Stimulated activated CD4-positive, alpha-beta T cell treated with anti-CD3 and anti-CD28 coated beads, Interleukin-1b, Interleukin-23, amount 100 ng/mL, for 1 hour (primary cell): ENCODE results near the gene PGPEP1.
"Not testable (repeated sequence)": the region's sequence is repeated elsewhere in the genome, so short reads cannot be mapped to it uniquely, and the experiment has no call there.

Experiments used
- DNase-seq, 2 donors: peaks; one replicate each; pipeline ENCODE4 v3.0.0-alpha.2; 2020; ENCODE audit warnings: low read depth in 2 of 2

Gene PGPEP1

DNA sequence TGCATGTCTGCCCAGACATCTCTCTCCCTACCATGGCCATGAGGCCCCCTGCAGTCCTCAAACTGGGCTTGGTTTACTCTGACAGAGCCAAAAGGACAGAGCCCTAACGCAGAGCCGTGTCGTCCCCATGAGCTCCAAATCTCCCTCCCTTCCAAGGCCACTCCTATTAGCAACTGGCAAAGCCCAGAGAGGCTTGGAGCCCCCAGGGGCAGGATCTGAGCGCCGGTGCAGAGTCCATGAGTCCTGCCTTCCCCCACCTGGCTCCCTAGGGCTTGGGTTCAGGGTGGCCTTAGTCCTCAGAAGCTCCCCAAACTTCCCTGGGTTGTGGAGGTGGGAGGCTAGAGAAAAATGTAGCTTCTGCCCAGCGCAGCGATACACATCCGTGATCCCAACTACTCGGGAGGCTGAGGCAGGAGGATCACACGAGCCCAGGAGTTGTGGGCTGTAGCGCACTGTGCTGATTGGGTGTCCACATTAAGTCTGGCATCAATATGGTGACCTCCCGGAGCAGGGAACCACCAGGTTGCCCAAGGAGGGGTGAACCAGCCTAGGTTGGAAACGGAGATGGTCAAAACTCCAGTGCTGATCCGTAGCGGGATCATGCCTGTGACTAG lies 7.4 kb upstream of the PGPEP1 start:
- no peak for DNase-seq

DNA sequence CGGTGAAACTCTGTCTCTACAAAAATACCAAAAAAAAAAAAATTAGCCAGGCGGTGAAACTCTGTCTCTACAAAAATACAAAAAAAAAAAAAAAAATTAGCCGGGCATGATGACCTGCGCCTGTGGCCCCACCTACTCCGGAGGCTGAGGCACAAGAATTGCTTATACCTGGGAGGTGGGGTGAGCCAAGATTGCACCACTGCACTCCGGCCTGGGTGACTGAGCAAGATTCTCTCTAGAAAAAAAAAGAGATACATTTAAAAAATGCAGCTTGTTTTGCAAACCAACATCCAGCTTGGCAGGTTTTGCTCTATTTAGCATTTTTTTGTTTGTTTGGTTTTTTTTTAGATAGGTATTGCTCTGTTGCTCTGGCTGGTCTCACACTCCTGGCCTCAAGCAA lies 6.7 kb upstream of the PGPEP1 start:
- no peak for DNase-seq

DNA sequence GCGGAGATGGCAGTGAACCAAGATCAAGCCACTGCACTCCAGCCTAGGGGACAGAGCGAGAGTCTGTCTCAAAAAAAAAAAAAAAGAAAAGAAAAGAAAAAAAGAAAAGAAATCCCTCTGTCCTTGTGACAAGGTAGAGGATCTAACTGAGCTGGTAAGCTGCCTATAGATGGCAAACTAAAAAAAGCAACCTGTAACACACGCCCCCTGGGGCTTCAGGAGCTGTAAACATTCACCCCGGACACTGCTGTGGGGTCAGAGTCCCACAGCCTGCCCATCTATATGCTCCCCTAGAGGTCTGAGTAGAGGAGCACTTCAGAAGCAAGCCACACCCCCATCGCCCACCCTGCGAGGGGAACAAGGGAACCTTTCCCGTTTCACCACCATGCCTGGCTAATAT lies 4.3 kb upstream of the PGPEP1 start:
- no peak for DNase-seq

DNA sequence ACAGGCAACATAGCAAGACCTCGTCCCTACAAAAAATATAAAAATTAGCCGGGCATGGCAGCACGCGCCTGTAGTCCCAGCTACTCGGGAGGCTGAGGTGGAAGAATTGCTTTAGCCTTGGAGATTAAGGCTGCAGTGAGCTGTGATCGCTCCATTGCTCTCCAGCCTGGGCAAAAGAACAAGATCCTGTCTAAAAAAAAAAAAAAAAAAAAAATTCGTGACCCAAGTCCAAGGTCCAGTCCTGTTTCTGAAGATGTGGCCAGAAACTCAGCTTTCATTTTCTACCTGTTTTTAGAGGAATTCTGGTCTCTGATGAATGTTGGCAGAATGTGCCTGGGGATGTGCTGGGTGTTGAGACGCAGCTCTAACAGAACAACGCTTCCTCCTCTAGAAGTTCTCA lies 1.9 kb upstream of the PGPEP1 start:
- DNase-seq, result no peak

DNA sequence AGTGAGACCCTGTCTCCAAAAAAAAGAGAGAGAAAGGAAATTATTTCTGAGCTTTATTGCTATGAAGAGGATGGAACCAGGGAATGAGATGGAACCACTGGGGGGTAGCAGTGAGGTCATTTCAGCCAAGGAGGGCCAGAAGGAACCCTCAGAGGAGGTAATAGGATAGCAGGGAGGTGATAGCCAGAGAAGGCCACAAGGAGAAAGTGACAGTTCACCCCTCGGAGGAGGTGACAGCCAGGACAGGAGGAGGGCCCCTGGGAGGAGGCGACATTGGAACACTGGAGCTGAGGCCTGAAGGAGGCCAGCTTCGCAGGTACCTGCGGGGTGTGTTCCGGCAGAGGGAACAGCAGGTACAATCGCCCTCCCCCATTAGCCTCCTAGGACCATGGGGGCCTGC lies 675 bp upstream of the PGPEP1 start:
- no peak for DNase-seq

DNA sequence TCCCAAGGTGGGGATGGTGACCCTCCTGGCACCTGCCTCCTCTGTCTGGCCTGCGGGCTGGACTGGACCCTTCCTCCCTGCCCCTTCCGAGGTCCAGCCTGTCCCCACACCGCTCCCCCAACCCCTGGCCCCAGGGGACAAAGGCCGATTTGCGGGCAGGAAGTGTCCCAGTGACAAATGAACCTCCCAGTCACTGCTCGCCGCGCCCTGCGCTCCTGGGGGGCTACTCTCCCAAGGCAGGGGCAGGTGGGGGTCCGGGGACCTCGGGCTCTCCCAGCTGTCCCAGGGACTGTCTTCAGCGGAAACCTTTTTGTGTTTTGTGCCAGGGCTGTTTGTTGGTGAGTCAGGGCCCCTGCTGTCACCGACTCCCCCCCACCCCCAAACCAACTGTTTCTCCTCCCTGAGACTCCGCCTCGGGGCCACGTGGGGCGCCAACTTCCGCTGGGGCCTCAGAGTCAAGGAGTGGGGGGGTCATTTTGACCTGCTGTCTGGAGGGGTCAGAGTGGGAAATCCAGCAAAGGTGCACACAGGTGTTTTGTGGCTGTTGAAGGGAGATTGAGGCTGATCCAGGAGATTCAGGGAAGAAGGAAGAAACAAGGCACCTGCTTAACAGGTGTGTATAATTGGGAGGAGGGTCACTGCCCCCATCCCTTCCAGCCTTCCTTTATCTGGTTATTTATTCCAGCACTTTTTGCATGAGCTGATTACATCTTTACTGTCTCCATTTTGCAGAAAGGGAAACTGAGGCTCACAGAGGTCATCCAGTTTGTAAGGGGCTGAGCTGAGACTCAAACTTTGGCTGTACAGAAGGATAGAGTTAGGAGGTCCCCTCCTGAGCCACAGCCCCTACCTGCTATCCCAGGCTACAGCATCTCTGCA lies 831 bp downstream of the PGPEP1 start:
- DNase-seq, result peak in 1 of 2 donors; percentile 21

DNA sequence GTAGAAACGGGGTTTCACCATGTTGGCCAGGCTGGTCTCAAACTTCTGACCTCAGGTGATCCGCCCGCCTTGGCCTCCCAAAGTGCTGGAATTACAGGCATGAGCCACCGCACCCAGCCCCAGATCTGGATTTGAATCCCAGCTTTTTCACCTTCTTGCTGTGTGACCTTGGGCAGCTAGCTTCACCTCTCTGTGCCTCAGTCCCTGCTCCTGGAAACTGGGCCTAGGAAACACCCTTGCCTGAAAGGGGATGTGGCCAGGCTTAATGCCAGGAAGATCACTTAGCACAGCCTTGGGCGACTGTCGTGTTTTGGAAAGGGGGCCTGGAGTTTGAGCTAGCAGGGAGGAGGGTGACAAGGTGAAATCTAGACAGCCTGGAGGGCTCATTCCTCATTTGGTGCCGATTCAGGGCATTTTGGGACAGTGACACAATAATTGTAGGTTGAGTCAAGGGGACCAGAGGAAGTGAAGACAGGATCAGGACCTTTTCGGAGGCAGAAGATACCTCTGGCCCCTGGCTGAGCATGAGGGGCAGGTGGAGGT lies 1.8 kb downstream of the PGPEP1 start:
- no peak for DNase-seq

DNA sequence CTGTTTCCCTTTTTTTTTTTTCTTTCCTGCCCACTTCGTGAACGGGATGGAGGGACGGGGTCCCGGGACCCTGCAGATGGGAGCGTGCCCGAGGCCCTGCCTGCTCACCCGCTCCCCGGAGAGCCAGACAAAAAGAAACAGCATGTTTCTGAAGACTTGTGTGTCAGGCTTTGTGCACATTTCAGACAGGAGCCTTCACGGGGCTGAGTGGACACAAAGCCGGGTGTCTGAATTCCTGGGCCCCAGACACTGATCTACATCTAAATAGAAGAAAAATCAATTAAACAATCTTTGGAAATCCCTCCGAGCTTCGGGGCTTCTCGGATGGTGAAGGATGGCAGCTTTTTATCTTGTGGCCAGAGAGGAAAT lies 4.2 kb downstream of the PGPEP1 start:
- DNase-seq, result no peak

DNA sequence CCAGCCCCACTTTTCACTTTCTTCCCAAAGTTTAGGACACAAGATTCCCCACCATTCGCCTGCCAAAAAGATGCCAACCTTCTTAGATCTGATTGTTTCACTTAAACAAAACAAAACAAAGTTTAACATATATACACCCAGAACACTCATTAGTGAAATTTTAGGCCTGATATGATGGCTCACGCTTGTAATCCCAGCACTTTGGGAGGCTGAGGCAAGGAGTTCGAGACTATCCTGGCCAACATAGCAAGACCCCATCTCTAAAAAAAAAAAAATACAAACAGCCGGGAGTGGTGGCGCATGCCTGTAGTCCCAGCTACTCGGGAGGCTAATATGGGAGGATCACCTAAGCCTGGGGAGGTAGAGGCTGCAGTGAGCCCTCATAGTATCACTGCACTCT lies 4.9 kb downstream of the PGPEP1 start:
- DNase-seq, result no peak

DNA sequence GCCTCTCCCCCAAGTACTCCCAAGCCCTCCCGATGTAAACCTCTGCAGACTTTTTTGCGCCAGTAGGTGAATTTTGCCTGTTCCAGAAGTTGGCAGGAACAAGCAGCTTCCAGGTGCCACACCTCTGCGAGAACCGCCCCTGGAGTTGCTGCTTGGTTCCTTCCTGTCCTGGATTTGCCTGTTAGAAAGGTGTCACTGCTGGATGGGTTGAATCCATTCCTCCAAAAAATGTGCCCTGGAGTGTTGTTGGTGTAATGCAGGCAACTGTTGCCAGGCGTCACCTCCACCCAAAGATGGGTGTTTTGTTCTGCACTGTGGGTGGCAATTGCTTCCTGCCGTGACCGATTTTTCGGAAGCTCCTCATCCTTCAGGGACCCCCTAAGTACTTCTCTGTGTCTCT lies 5.7 kb downstream of the PGPEP1 start:
- no peak for DNase-seq

DNA sequence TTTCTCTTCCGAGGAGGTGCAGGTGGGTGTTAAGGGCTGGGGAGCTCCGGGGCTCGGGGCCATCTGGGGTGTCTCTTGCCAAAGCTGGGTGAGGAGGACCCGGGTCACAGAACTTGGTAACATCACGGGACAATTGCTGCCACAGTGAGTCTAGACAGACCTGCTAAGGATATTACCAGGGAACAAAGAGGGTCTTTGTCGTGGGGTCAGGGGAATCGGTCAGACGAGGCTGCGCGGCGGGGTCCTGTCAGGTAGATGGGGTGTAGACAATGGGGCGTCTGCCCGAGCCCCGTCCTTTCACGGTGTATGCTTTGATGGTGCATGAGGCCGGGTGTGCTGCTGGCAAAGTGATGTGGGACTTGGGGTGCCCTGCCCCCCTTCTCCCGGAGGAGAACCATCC lies 7.8 kb downstream of the PGPEP1 start:
- DNase-seq, result no peak

DNA sequence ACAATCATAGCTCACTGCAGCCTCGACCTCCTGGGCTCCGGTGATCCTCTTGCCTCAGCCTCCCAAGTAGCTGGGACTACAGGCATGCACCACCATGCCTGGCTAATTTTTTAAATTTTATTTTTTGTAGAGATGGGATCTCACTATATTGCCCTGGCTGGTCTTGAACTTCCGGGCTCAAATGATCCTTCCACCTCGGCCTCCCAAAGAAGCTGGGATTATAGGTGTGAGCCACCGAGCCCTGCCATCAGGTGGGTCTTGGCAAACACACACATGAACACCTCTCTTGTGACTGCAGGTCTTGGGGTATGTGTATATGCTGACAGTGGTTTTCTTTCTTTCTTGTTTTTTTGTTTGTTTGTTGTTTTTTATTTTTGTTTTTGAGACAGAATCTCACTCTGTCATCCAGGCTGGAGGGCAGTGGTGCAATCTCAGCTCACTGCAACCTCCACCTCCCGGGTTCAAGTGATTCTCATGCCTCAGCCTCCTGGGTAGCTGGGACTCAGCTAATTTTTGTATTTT lies 8.5 kb downstream of the PGPEP1 start:
- not testable (repeated sequence) for DNase-seq

DNA sequence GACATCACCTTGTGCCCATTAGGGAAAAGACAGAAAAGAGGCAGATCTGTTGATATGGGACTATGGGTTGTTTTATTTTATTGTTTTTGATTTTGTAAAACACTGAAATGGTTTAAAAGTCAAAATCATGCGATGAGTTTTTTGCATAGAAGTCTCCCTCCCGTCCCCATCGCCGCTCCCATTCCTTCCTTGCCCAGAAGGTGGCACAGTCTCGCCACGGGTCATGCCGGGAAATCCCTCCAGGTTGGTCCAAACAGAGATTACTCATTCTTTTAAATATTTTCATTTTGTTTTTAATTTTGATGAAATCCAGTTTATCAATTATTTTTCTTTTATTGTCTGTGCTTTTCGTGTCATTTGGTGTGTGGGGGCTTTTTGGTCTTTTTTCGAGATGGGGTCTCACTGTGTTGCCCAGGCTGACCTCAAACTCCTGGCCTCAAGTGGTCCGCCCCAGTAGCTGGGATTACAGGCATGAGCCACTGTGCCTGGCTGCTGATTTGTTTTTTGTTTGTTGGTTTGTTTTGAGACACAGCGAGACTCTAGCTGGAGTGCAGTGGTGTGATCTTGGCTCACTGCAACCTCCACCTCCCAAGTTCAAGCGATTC lies 9.2 kb downstream of the PGPEP1 start:
- DNase-seq, result no peak

DNA sequence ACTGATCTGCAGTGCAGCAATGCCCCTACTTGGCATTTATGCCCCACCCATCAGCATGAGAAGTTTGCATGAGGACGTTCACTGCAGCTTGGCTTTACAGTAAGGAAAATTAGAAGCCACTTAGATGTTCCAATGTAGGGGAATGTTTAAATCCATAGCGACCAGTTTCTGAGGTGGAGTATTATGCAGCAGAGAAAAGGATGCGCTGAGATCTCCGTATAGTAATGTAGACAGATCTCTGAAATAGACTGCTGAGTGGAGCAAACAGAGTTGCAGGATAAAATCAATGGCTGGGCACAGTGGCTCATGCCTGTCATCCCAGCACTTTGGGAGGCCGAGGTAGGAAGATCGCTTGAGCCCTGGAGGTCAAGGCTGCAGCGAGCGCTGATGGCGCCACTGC lies 10.1 kb downstream of the PGPEP1 start:
- DNase-seq, result no peak

DNA sequence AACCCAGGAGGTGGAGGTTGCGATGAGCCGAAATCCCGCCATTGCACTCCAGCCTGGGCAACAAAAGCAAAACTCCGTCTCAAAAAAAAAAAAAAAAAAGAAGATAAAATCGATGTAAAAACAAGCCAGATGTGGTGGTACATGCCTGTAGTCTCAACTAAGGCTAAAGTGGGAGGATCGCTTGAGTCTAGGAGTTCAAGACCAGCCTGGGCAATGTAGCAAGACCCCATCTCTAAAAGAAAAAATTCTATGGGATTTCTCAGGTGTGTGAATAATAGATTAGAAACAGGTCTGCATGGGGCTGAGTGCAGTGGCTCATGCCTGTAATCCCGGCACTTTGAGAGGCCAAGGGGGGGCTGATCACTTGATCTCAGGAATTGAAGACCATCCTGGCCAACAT lies 11.1 kb downstream of the PGPEP1 start:
- DNase-seq, result no peak

DNA sequence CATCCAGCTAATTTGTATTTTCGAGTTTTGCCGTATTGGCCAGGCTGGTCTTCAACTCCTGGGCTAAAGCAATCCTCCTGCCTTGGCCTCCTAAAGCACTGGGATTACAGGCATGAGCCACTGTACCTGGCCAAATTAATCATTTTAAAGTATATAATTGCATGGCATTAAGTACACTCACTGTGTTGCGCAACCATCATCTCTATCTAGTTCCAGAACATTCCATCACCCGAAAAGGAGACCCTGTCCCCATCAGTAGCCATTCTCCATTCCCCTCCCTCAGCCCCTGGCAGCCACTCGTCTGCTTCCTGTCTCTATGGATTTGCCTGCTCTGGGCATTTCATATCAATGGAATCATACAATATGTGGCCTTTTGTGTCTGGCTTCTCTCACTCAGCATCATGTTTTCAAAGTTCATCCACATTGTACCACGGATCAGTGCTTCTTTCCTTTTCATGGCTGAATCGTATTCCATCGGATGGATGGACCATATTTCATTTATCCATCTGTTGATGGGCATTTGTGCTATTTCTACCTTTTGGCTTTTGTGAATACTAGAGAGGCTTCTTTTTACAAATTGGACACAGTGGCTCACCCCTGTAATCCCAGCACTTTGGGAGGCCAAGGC lies 13.1 kb downstream of the PGPEP1 start:
- DNase-seq, result no peak

DNA sequence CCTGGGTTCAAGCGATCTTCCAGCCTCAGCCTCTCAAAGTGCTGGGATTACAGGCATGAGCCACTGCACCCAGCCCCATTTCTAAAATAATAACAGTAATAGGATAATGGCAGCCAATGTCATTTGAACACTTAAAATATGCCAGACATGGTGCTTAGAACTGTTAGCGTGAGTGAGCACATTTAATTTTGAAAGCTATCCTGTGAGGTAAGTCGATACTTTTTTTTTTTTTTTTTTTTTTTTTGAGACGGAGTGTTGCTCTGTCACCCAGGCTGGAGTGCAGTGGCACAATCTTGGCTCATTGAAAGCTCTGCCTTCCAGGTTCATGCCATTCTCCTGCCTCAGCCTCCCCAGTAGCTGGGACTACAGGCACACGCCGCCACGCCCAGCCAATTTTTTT lies 14.3 kb downstream of the PGPEP1 start:
- DNase-seq, result not testable (repeated sequence)

DNA sequence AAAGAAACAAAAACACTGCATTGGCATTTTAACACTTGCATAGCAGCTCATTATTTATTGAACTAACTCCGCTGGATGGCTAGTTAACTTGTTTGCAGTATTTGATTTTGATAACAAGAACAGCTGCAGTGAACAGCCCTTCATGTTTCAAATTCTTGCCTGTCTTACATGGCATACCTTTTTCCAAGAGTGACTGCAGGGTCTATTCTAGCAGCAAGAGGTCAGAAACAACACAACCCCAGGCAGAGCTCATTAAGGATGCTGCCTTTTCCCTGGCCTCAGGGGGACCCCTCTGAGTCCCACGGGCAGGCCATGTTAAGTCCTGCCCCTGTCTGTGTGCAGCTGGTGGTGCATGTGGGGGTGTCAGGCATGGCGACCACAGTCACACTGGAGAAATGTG lies 16.6 kb downstream of the PGPEP1 start:
- DNase-seq, result no peak

DNA sequence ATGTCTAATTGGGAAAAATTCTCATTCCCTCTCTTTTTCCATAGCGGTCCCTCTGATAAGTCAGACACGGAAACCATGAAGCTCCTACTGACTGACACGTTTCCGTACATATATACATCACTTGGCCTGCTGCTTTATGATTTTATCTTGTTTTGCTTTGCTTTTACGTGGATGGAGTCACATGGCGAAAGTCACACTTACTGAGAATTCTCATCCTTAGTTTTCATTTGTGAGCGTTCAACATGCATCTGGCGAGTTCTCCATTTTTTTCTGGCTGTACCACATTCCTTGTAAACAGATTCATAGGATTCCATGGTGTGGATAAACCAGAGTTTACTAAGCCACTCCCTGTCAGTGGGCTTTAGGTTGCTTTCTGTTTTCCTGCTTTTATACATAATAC lies 21.2 kb downstream of the PGPEP1 start:
- no peak for DNase-seq

DNA sequence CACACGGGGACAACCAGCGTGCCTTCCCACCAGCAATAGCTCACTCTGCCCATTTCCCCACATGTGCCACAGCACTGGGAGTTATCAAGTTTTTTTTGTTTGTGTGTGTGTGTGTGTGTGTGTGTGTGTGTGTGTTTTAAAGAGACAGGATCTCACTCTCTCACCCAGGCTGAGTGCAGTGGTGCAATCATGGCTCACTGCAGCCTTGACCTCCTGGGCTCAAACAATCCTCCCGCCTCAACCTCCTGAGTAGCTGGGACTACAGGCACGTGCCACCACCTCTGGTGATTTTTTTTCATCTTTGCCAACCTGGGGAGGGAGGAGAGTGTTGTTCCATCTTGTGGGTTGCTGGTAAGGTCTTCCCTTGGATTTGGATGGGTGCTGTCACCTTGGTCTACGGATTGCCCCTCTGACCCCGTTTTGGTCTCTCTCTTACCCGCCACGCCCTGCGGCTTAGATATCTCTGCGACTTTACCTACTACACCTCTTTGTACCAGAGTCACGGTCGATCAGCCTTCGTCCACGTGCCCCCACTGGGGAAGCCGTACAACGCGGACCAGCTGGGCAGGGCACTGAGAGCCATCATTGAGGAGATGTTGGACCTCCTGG lies 22.6 kb downstream of the PGPEP1 start:
- DNase-seq, result no peak

DNA sequence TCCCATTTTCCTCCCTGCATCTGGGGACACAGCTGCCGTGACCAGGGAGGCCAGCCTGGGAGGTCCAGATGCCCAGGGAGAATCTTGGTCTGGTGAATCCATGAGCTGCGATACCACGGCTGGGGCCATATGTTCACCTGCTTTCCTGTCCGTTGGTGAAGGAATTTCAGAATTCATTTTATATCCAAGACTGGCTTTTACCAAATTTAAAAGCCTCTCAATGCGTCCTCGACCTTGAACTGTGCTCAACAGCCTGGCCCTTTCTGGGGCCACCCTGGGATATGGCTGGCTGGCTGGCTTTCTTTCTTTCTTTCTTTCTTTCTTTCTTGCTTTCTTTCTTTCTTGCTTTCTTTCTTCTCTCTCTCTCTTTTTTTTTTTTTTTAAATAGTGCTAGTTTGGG lies 23.4 kb downstream of the PGPEP1 start:
- no peak for DNase-seq
